Thyroid gland (tissue), 4 donors: ENCODE data around the gene SMG9. TPM values are rescaled to one million over a fixed set of nuclear protein-coding genes. Genes with fewer than 3 reads are reported as not detected.
"Not testable (repeated sequence)": the region's sequence is repeated elsewhere in the genome, so short reads cannot be mapped to it uniquely, and the experiment has no call there.

Experiments used
- DNase-seq, 2 donors: peaks; one replicate each; pipeline ENCODE4 v3.0.0-alpha.2; 2019
- H3K27ac ChIP-seq, 3 donors: fragments of 200-600 bp; sonication (generic); 1 replicate in 2 of 3; 2 replicates in 1 of 3; pipeline ENCODE4 v1.5.1; 2016 to 2019; ENCODE audit warnings: mild to moderate bottlenecking in 1 of 3, moderate library complexity in 1 of 3
- H3K27me3 ChIP-seq: fragments of 200-600 bp; sonication (generic); one replicate; pipeline ENCODE4 v1.5.1; 2019
- H3K36me3 ChIP-seq, 2 donors: fragments of 200-600 bp; sonication (generic); one replicate each; pipeline ENCODE4 v1.5.1; 2016 to 2019
- H3K4me1 ChIP-seq, 2 donors: fragments of 200-600 bp; sonication (generic); one replicate each; pipeline ENCODE4 v1.5.1; 2017 to 2019
- H3K4me3 ChIP-seq, 3 donors: fragments of 200-600 bp; sonication (generic); replicated peaks in 1 of 3; 1 replicate in 2 of 3; 2 replicates in 1 of 3; pipeline ENCODE4 v1.5.1; 2016; ENCODE audit warnings: mild to moderate bottlenecking in 1 of 3
- H3K9me3 ChIP-seq: fragments of 200-600 bp; sonication (generic); one replicate; pipeline ENCODE4 v1.5.1; 2017
- POLR2A ChIP-seq, 2 donors: fragments of 450-650 bp; IDR thresholded peaks; one replicate each; pipeline ENCODE4 v1.6.1; 2017; ENCODE audit warnings: antibody characterized with exemption in 2 of 2, mild to moderate bottlenecking in 2 of 2, moderate library complexity in 1 of 2
- WGBS, 2 donors: methylation state at CpG; one replicate each; pipeline ENCODE4 v1.1.5; 2017; 5-methylcytosine and 5-hydroxymethylcytosine counted together
- intact Hi-C: fragments of 100-400 bp; cut with DNase I; formaldehyde crosslinking; loops from one replicate; pipeline ENCODE4 v1.15.1; 2023
- total RNA-seq, 4 donors: library from RNA; depleted of rRNA; stranded (reverse); fragments of >200 nt; gene quantifications; one replicate each; pipeline ENCODE4 v1.2.3, GENCODE V29; 2016
- TF ChIP-seq, protein P1 (sequence below), 6 experiments: fragments of 200-600 bp in 3 of 6; fragments of 450-650 bp in 3 of 6; sonication (generic) in 3 of 6; IDR thresholded peaks; one replicate each; pipeline ENCODE4 v1.5.1; 2016 to 2019; ENCODE audit warnings: antibody characterized with exemption in 6 of 6, mild to moderate bottlenecking in 2 of 6, inconsistent platforms in 1 of 6, moderate library complexity in 1 of 6

SMG9 gene
- total RNA-seq, 4 donors from 2014 or later = 15.5 to 34.4 (median 18.8) TPM

DNA sequence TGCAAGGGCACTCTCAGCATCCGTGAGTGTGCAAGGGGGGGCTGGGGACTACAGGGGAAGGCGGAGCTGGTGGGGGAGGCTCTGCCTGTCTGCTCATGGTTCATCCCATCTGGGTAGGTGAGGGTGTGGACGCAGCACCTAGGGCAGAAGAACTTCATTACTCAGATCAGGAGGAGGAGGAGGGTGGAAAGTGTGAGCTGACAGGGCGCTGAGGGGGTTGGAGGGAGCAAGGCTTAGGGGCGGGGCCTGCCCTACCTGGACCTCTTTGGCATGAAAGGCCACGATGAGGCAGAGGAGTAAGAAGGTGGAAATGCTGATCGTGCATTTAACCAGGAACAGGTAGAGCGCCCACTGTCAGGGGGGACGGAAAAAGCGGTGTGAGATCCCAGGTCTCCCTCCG is 21.5 kb upstream of the SMG9 start:
- DNase-seq = no peak
- peaks cover 6 to 11% of the 10 kb centered on the region in 2 donors for H3K4me1 ChIP-seq

GRCh38 chr19:43775299-43775890 is 20.6 kb upstream of the SMG9 start:
- peaks cover 6 to 11% of the 10 kb centered on the region in 2 donors for H3K4me1 ChIP-seq
- no peak for TF ChIP-seq POLR2A (IDR thresholded peaks at IDR 0.05)
- WGBS, 2 donors = 92 to 94% methylated on average over 7 of the region's 7 CpGs
- intact Hi-C loops = no loop called here
- no peak for DNase-seq
- no peak overlapping the region for H3K4me3 ChIP-seq
- H3K36me3 ChIP-seq = no peaks in the 10 kb centered on the region
- no peak overlapping the region for H3K27ac ChIP-seq
- no peaks in the 10 kb centered on the region for H3K9me3 ChIP-seq
- H3K27me3 ChIP-seq = peaks cover 6% of the 10 kb centered on the region

More for the DNA sequence above, 21.5 kb upstream of the SMG9 start:
- Histone ChIP-seq H3K9me3 (no peaks in the 10 kb centered on the region), H3K36me3 (no peaks in the 10 kb centered on the region), H3K27ac (no peak overlapping the region), H3K4me3 (no peak overlapping the region), H3K27me3 (peaks cover 6% of the 10 kb centered on the region)
- TF ChIP-seq POLR2A (IDR thresholded peaks at IDR 0.05) = no peak
- TF ChIP-seq, protein P1, sequence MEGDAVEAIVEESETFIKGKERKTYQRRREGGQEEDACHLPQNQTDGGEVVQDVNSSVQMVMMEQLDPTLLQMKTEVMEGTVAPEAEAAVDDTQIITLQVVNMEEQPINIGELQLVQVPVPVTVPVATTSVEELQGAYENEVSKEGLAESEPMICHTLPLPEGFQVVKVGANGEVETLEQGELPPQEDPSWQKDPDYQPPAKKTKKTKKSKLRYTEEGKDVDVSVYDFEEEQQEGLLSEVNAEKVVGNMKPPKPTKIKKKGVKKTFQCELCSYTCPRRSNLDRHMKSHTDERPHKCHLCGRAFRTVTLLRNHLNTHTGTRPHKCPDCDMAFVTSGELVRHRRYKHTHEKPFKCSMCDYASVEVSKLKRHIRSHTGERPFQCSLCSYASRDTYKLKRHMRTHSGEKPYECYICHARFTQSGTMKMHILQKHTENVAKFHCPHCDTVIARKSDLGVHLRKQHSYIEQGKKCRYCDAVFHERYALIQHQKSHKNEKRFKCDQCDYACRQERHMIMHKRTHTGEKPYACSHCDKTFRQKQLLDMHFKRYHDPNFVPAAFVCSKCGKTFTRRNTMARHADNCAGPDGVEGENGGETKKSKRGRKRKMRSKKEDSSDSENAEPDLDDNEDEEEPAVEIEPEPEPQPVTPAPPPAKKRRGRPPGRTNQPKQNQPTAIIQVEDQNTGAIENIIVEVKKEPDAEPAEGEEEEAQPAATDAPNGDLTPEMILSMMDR (IDR thresholded peaks at IDR 0.05) = no peak
- 69 to 71% methylated on average over 11 of the region's 11 CpGs for WGBS, 2 donors
- intact Hi-C loops = no loop called here

DNA sequence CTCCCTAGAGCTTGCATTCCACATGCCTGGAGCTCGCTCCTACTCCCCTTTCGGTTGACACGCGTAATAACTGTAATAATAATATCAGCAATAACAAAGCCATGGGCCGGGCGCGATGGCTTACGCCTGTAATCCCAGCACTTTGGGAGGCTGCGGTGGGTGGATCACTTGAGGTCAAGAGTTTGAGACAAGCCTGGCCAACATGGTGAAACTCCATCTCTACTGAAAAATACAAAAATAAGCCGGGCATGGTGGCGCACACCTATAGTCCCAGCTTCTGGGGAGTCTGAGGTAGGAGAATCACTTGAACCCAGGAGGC is 20.1 kb upstream of the SMG9 start:
- H3K4me1 ChIP-seq = peaks cover 6 to 11% of the 10 kb centered on the region in 2 donors
- 77 to 86% methylated on average over 11 of the region's 11 CpGs for WGBS, 2 donors
- H3K4me3 ChIP-seq, DNase-seq, H3K36me3 ChIP-seq, intact Hi-C loops, H3K9me3 ChIP-seq, H3K27me3 ChIP-seq, H3K27ac ChIP-seq: not testable (repeated sequence)

GRCh38 chr19:43774103-43774939 is 19.6 kb upstream of the SMG9 start:
- TF ChIP-seq, protein P1 (IDR thresholded peaks at IDR 0.05) = peak in 2 of 6 experiments; percentile 20 to 38
- TF ChIP-seq POLR2A (IDR thresholded peaks at IDR 0.05) = no peak
- H3K9me3 ChIP-seq = no peaks in the 10 kb centered on the region
- H3K27me3 ChIP-seq = peaks cover 6% of the 10 kb centered on the region
- DNase-seq = peak; percentile 18 to 40
- peaks cover 6 to 11% of the 10 kb centered on the region in 2 donors for H3K4me1 ChIP-seq
- intact Hi-C loops = no loop called here
- 20 to 25% methylated on average over 23 to 34 of the region's 63 CpGs for WGBS, 2 donors
- H3K4me3 ChIP-seq = no peak overlapping the region
- H3K36me3 ChIP-seq = no peaks in the 10 kb centered on the region
- no peak overlapping the region for H3K27ac ChIP-seq

- no peak for DNase-seq
- TF ChIP-seq POLR2A (IDR thresholded peaks at IDR 0.05) = no peak
- TF ChIP-seq, protein P1 (IDR thresholded peaks at IDR 0.05) = no peak
- Histone ChIP-seq H3K36me3 (no peaks in the 10 kb centered on the region), H3K4me1 (peaks cover 6 to 11% of the 10 kb centered on the region in 2 donors), H3K4me3 (no peak overlapping the region), H3K27me3 (peaks cover 6% of the 10 kb centered on the region), H3K9me3 (no peaks in the 10 kb centered on the region), H3K27ac (no peak overlapping the region)
- intact Hi-C loops = no loop called here
- 46 to 54% methylated on average over 3 to 5 of the region's 5 CpGs for WGBS, 2 donors
Measured at GRCh38 chr19:43773725-43774102, 19.0 kb upstream of the SMG9 start.

DNA sequence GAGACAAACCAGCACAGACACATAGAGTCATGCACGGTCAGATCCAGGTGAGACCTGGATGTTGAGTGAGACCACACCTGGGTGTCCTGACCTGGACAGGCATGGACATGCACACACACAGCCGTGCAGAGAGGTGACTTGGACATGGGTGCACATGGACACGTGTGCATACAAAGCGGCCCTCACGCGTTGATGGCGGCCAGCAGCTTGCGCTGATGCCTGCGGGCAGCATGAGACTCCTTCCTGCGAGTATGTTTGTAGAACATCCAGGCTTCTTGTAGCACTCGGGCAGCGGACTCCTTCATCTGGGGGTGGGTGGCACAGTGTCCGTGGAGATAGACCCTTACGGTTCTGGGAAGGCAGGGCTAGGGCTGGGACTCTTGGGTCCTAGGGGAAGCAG is 14.5 kb upstream of the SMG9 start:
- Histone ChIP-seq H3K4me1 (peaks cover under 1 to 16% of the 10 kb centered on the region in 2 donors), H3K9me3 (no peaks in the 10 kb centered on the region), H3K36me3 (no peaks in the 10 kb centered on the region), H3K27me3 (peaks cover under 1% of the 10 kb centered on the region), H3K4me3 (no peak overlapping the region), H3K27ac (no peak overlapping the region)
- WGBS, 2 donors = 83 to 90% methylated on average over 11 to 14 of the region's 14 CpGs
- TF ChIP-seq, protein P1 (IDR thresholded peaks at IDR 0.05) = no peak
- no peak for TF ChIP-seq POLR2A (IDR thresholded peaks at IDR 0.05)
- no peak for DNase-seq
- intact Hi-C loops = no loop called here
